ENCODE results near the gene SLC6A6.
"Not testable (repeated sequence)": the region's sequence is repeated elsewhere in the genome, so short reads cannot be mapped to it uniquely, and the experiment has no call there.

SLC6A6 gene

DNA sequence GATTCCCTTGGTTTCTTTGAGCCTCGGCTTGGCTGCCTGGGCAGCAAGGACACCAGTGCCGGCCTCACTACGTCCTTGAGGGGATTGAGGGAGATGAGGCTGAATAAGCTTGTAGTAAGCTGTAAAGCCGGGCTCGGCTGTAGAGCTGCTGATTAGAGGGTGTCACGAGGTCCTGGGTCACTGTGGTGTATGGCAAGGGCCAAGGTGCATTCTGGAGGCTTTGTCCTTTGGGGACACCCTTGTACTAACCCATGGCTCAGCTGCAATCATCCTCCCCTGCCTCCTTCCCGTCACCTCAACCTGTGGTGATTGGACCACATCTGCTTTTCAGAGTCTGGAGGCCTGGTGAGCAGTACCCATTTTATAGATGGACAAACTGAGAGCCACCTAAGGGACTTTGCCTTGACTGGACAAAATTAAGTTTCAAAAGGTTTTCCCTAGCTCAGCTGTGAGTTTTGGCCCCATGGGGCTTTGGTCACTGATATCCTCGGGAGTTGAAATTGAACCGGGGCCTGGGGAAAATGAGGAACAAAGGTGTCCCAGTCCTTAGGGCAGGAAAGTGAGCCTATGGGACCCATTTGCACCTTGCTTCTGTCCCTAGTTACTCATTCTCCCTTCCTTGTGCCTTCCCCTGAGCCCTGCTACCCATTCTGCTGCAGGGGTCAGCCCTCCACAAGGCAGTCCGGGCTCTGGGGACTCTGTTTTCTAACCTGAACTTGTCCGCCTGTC is 2.4 kb downstream of the SLC6A6 start:
- H3K4me3 ChIP-seq (ENCODE audit: low read length): peak overlapping the region; percentile 78

DNA sequence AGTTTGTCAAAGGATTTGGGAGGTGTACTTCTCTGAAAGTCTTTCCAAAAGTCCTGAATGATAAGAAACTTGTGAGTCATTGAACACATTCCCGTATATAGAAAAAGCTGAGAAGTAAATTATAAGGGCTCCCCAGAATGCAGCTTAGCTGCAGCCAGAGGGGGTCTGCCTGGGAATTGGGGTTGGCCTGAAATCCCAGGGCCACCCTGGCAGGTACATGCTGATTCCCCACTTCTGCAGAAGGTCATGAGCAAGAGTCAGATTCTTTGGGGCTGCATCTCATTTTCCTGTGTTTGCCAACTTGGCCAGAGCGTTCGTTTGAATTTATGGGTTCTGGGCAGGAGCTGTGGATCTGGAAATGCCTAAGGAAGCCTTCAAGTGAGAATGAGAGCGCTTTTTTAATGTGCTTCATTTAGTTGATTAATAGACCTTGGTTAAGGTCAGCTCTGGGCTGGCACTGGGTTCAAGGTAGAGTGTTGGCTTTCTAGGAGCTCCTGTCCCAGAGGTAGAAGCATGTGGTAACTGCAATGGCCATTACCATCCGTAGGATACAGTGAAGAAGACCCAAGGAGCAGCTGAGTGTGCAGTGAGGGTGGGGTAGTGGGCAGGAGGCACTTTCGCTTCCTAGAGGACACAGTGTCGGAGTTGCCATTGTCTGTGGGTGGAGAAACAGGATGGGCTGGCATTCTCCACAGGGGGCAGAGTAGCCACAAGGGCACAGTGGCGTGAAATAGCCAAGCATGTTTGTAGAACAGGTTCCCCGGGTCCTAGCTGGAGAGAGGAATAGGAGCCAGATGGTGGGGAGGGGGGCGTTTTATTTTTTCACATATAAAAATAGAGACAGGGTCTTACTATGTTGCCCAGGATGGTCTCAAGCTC is 3.2 kb downstream of the SLC6A6 start:
- no peak for DNase-seq (ENCODE audit: low read depth)
- TF ChIP-seq, protein P1, sequence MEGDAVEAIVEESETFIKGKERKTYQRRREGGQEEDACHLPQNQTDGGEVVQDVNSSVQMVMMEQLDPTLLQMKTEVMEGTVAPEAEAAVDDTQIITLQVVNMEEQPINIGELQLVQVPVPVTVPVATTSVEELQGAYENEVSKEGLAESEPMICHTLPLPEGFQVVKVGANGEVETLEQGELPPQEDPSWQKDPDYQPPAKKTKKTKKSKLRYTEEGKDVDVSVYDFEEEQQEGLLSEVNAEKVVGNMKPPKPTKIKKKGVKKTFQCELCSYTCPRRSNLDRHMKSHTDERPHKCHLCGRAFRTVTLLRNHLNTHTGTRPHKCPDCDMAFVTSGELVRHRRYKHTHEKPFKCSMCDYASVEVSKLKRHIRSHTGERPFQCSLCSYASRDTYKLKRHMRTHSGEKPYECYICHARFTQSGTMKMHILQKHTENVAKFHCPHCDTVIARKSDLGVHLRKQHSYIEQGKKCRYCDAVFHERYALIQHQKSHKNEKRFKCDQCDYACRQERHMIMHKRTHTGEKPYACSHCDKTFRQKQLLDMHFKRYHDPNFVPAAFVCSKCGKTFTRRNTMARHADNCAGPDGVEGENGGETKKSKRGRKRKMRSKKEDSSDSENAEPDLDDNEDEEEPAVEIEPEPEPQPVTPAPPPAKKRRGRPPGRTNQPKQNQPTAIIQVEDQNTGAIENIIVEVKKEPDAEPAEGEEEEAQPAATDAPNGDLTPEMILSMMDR (conservative IDR thresholded peaks at IDR 0.05; ENCODE audit: low read depth, low read length): no peak
- peak overlapping the region; percentile 3 for H3K4me3 ChIP-seq (ENCODE audit: low read length)

More for the DNA sequence above, 2.4 kb downstream of the SLC6A6 start:
- TF ChIP-seq, protein P1 (conservative IDR thresholded peaks at IDR 0.05; ENCODE audit: low read depth, low read length): no peak
- no peak for DNase-seq (ENCODE audit: low read depth)

DNA sequence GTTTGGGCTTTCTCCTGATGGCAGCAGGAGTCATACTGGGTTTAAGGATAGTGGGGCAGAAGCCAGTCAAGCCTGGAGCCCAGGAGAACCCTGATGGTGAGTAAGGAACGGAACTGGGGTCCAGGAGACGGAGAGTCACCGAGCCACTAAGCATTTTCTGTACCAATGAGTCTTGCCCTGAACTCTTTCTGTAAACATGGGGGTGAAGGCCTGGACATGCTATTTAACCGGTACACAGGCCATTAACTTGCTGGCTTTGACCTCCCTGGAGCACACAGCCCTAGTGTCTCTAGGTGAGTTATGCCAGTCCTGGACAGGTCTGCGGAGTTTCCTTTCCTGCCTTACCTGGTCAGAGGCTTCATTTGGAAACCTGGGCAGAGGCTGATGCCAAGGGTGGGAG is 3.9 kb downstream of the SLC6A6 start:
- H3K4me3 ChIP-seq (ENCODE audit: low read length): no peak overlapping the region
- DNase-seq (ENCODE audit: low read depth): no peak

DNA sequence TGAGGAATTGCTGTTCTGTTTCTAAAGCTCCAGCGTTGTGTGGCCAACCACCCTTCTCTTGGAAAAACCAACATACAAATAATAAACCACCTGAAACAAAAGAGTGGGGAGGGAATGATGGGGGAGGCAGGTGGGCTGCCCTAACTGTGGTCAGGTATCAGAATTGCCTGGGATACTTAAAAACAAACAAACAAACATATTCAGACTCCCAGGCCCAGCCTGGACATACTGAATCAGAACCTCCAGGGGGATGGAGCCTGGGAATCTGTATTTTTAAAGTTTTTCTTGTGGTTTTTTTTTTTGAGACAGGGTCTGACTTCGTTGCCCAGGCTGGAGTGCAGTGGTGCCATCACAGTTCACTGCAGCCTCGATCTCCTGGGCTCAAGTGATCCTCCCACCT is 4.4 kb downstream of the SLC6A6 start:
- no peak for DNase-seq (ENCODE audit: low read depth)
- TF ChIP-seq, protein P1 (conservative IDR thresholded peaks at IDR 0.05; ENCODE audit: low read depth, low read length): no peak
- H3K4me3 ChIP-seq (ENCODE audit: low read length): no peak overlapping the region

More for the DNA sequence above, 3.9 kb downstream of the SLC6A6 start:
- TF ChIP-seq, protein P1 (conservative IDR thresholded peaks at IDR 0.05; ENCODE audit: low read depth, low read length): no peak

DNA sequence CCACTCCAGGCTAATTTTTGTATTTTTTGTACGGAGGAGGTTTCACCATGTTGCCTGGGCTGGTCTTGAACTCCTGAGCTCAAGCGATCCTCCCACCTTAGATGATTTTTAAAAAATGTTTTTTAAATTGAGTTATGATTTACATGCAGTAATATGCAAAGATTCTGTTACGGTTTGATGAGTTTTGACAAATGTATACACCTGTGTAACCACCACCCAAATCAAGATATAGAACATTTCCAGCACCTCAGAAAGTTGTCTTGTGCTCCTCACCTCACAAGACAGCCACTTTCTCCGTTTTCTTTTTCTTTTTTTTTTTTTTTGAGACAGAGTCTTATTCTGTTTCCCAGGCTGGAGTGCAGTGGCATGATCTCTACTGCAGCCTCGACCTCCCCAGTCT is 4.8 kb downstream of the SLC6A6 start:
- no peak for DNase-seq (ENCODE audit: low read depth)
- TF ChIP-seq, protein P1 (conservative IDR thresholded peaks at IDR 0.05; ENCODE audit: low read depth, low read length): no peak
- no peak overlapping the region for H3K4me3 ChIP-seq (ENCODE audit: low read length)

DNA sequence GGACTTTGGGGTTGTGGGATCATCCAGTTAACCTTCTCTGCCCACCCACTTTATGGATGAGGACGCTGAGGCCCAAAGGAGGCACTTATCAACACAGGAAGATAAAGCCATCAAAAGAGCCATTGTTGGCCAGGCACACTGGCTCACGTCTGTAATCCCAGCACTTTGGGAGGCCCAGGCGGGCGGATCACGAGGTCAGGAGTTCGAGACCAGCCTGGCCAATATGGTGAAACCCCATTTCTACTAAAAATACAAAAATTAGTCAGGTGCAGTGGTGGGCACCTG is 7.3 kb downstream of the SLC6A6 start:
- H3K4me3 ChIP-seq (ENCODE audit: low read length): not testable (repeated sequence)

DNA sequence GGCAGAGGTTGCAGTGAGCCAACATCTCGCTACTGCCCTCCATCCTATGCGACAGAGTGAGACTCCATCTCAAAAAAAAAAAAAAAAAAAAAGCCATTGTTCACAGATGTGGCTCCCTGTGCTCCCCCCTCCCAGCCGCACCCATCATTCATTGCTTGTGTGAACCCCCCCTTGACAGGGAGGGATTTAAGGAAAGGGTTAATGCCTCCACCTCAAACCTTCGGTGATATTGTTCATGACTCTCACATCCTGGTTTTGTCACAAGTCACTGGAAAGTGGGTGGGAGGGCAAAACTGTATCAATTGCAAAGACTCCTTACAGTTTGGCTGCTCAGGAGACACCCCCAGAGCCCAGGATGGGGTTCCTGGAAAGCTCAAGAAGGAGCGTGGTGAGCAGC is 7.7 kb downstream of the SLC6A6 start:
- TF ChIP-seq, protein P1 (conservative IDR thresholded peaks at IDR 0.05; ENCODE audit: low read depth, low read length): no peak
- DNase-seq (ENCODE audit: low read depth): no peak
- H3K4me3 ChIP-seq (ENCODE audit: low read length): no peak overlapping the region

More for the DNA sequence above, 7.3 kb downstream of the SLC6A6 start:
- DNase-seq (ENCODE audit: low read depth): not testable (repeated sequence)

Measured in retinal pigment epithelial cell (primary cell).